ENCODE results near the gene MBOAT1.

Gene MBOAT1

GRCh38 chr6:20233007-20233730 is 20.9 kb upstream of the MBOAT1 start:
- DNase-seq: no peak

- DNase-seq: no peak
Observed at GRCh38 chr6:20232188-20232587, 19.9 kb upstream of the MBOAT1 start.

- DNase-seq: no peak
Observed at GRCh38 chr6:20230401-20231119, 18.3 kb upstream of the MBOAT1 start.

GRCh38 chr6:20229881-20230280 is 17.6 kb upstream of the MBOAT1 start:
- no peak for DNase-seq

GRCh38 chr6:20227350-20227749 is 15.1 kb upstream of the MBOAT1 start:
- DNase-seq: no peak

GRCh38 chr6:20223141-20223540 is 10.9 kb upstream of the MBOAT1 start:
- DNase-seq: no peak

- DNase-seq: no peak
Observed at GRCh38 chr6:20221421-20221820, 9.2 kb upstream of the MBOAT1 start.

- no peak for DNase-seq
Observed at GRCh38 chr6:20220359-20220758, 8.1 kb upstream of the MBOAT1 start.

- DNase-seq: no peak
Observed at GRCh38 chr6:20217891-20218290, 5.6 kb upstream of the MBOAT1 start.

- DNase-seq: no peak
Observed at GRCh38 chr6:20217324-20217855, 5.1 kb upstream of the MBOAT1 start.

- DNase-seq: no peak
Observed at GRCh38 chr6:20215310-20215709, 3.0 kb upstream of the MBOAT1 start.

- DNase-seq: no peak
Observed at GRCh38 chr6:20213271-20213798, 1.1 kb upstream of the MBOAT1 start.

GRCh38 chr6:20211941-20212391 is 303 bp downstream of the MBOAT1 start:
- DNase-seq: no peak

GRCh38 chr6:20211037-20211940 is 980 bp downstream of the MBOAT1 start:
- DNase-seq: no peak

- no peak for DNase-seq
Observed at GRCh38 chr6:20210158-20210557, 2.1 kb downstream of the MBOAT1 start.

GRCh38 chr6:20208687-20209378 is 3.4 kb downstream of the MBOAT1 start:
- DNase-seq: no peak

- no peak for DNase-seq
Observed at GRCh38 chr6:20207088-20207418, 5.2 kb downstream of the MBOAT1 start.

GRCh38 chr6:20205722-20206161 is 6.5 kb downstream of the MBOAT1 start:
- no peak for DNase-seq

- DNase-seq: no peak
Observed at GRCh38 chr6:20204512-20204894, 7.8 kb downstream of the MBOAT1 start.

- no peak for DNase-seq
Observed at GRCh38 chr6:20203561-20204511, 8.4 kb downstream of the MBOAT1 start.

- DNase-seq: no peak
Observed at GRCh38 chr6:20202699-20203302, 9.5 kb downstream of the MBOAT1 start.

Measured in activated T-cell treated with anti-CD3 and anti-CD28 coated beads for 4 hours (primary cell).